NCI-H1048 (cell line): ENCODE measurements around the gene FASN.

ENCODE experiments used
- DNase-seq: peaks from one replicate; lab custom pipeline; 2025; lab: John Stamatoyannopoulos, UW

The FASN gene

GRCh38 chr17:82056729-82057621 lies 41.1 kb downstream of the FASN start:
- DNase-seq: no peak

GRCh38 chr17:82055965-82056728 lies 41.9 kb downstream of the FASN start:
- no peak for DNase-seq

GRCh38 chr17:82055023-82055964 lies 42.7 kb downstream of the FASN start:
- no peak for DNase-seq

- no peak for DNase-seq
Measured at GRCh38 chr17:82054351-82055022, 43.5 kb downstream of the FASN start.

- DNase-seq: no peak
Measured at GRCh38 chr17:82053556-82054263, 44.3 kb downstream of the FASN start.

- no peak for DNase-seq
Measured at GRCh38 chr17:82053130-82053529, 44.9 kb downstream of the FASN start.

- DNase-seq: no peak
Measured at GRCh38 chr17:82052638-82053059, 45.4 kb downstream of the FASN start.

- no peak for DNase-seq
Measured at GRCh38 chr17:82051776-82052637, 46.0 kb downstream of the FASN start, which contains the start of the genes GPS1 and RFNG. Gene GPS1, plus strand, starts transcription at chr17:82051898. Its CDS starts 34 bp downstream, at chr17:82051932. Gene RFNG, minus strand, starts transcription at chr17:82051811. Its CDS starts 45 bp downstream, at chr17:82051766.

GRCh38 chr17:82050761-82051641 lies 47.0 kb downstream of the FASN start:
- no peak for DNase-seq

- no peak for DNase-seq
Measured at GRCh38 chr17:82050152-82050760, 47.8 kb downstream of the FASN start.

- DNase-seq: no peak
Measured at GRCh38 chr17:82049521-82049971, 48.5 kb downstream of the FASN start.

- no peak for DNase-seq
Measured at GRCh38 chr17:82049106-82049505, 48.9 kb downstream of the FASN start.

- DNase-seq: no peak
Measured at GRCh38 chr17:82048571-82048971, 49.5 kb downstream of the FASN start.

GRCh38 chr17:82047914-82048570 lies 50.0 kb downstream of the FASN start:
- DNase-seq: no peak

- DNase-seq: no peak
Measured at GRCh38 chr17:82047379-82047778, 50.7 kb downstream of the FASN start.

- DNase-seq: no peak
Measured at GRCh38 chr17:82046903-82047302, 51.1 kb downstream of the FASN start.

- no peak for DNase-seq
Measured at GRCh38 chr17:82045936-82046484, 52.0 kb downstream of the FASN start.
